K562 (cell line): Measurements from ENCODE around the gene CLTA.

Source experiments
- GABPA ChIP-seq: fragments of 200-800 bp; sonication (Bioruptor generic); conservative IDR thresholded peaks from 2 replicates; pipeline ENCODE4 v1.6.1; 2016; ENCODE audit warnings: low read depth, missing genetic modification characterization, missing compliant biosample characterization
- XRCC4 ChIP-seq: IDR thresholded peaks from one replicate; pipeline ENCODE4 v1.6.1; 2011; ENCODE audit not compliant: insufficient read depth, insufficient read length; ENCODE audit errors: extremely low read depth
- ZC3H8 ChIP-seq: fragments of 450-650 bp; IDR thresholded peaks from 2 replicates; pipeline ENCODE4 v1.6.1; 2017
- TF ChIP-seq, protein P1 (sequence below), 3 experiments: IDR thresholded peaks in 2 of 3; conservative IDR thresholded peaks in 1 of 3; 2 replicates each; pipeline ENCODE4 v1.5.1; 2011 to 2012; ENCODE audit warnings: low read length in 3 of 3, mild to moderate bottlenecking in 3 of 3, control low read depth in 2 of 3, improper control_type of control experiment in 1 of 3, inconsistent platforms in 1 of 3, low read depth in 1 of 3, mixed read lengths in 1 of 3, moderate library complexity in 1 of 3; ENCODE audit not compliant: insufficient read depth in 2 of 3

DNA sequence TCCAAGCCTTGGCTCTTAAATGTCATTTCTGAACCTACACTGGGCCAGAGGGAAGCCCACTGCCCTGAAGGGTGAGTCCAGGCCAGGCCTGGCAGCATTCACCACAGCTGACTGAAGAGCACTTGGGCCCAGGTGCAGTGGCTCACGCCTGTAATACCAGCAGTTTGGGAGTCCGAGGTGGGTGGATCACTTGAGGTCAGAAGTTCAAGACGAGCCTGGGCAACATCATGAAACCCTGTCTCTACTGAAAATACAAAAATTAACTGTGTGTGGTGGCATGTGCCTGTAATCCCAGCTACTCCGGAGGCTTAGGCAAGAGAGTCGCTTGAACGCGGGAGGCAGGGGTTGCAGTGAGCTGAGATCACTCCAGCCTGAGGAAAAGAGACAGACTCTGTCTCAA, 16.4 kb upstream of the CLTA start:
- TF ChIP-seq, protein P1, sequence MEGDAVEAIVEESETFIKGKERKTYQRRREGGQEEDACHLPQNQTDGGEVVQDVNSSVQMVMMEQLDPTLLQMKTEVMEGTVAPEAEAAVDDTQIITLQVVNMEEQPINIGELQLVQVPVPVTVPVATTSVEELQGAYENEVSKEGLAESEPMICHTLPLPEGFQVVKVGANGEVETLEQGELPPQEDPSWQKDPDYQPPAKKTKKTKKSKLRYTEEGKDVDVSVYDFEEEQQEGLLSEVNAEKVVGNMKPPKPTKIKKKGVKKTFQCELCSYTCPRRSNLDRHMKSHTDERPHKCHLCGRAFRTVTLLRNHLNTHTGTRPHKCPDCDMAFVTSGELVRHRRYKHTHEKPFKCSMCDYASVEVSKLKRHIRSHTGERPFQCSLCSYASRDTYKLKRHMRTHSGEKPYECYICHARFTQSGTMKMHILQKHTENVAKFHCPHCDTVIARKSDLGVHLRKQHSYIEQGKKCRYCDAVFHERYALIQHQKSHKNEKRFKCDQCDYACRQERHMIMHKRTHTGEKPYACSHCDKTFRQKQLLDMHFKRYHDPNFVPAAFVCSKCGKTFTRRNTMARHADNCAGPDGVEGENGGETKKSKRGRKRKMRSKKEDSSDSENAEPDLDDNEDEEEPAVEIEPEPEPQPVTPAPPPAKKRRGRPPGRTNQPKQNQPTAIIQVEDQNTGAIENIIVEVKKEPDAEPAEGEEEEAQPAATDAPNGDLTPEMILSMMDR (IDR thresholded peaks at IDR 0.05 in 2 of 3, conservative IDR thresholded peaks at IDR 0.05 in 1 of 3; ENCODE audit: insufficient read depth in 2 of 3, low read depth in 1 of 3, low read length in 3 of 3) = no peak
- TF ChIP-seq ZC3H8 (no peak), GABPA (tag) (no peak), XRCC4 (no peak)
